PC-9 (cell line): Measurements from ENCODE around the gene KIF3C.

Experiments used
- CTCF ChIP-seq: fragments of 200-600 bp; sonication (generic); conservative IDR thresholded peaks from 2 replicates; pipeline ENCODE4 v1.6.1; 2017; ENCODE audit warnings: mixed run types, antibody characterized with exemption, mild to moderate bottlenecking, moderate library complexity
- EZH2 ChIP-seq: fragments of 200-600 bp; sonication (generic); IDR thresholded peaks from 2 replicates; pipeline ENCODE4 v1.8.0; 2017; ENCODE audit warnings: antibody characterized with exemption, low read depth

GRCh38 chr2:26024260-26024659, 42.0 kb upstream of the KIF3C start:
- TF ChIP-seq CTCF (no peak), EZH2 (no peak)
